HG03575 (cell line): ENCODE results near the gene KEL.
"Not testable (repeated sequence)": the region's sequence is repeated elsewhere in the genome, so short reads cannot be mapped to it uniquely, and the experiment has no call there.

Experiments used
- ATAC-seq: cut with Tn5 transposase; IDR thresholded peaks from one replicate; pipeline ENCODE4 v1.9.1; 2021; ENCODE audit not compliant: unreplicated experiment, insufficient number of reproducible peaks, low FRiP score; ENCODE audit errors: extremely low read depth

KEL gene

GRCh38 chr7:142961973-142962926, at the start of gene KEL:
KEL (minus strand) TSS chr7:142962363; CDS start chr7:142962206, 157 bp downstream.
- ATAC-seq, result no peak

GRCh38 chr7:143008007-143008901, 46.1 kb upstream of the KEL start:
- ATAC-seq, result no peak

GRCh38 chr7:143005632-143006260, 43.6 kb upstream of the KEL start:
- ATAC-seq, result no peak

GRCh38 chr7:143003393-143004051, 41.4 kb upstream of the KEL start:
- ATAC-seq, result no peak

- ATAC-seq, result no peak
These were observed 40.7 kb upstream of the KEL start for GRCh38 chr7:143002898-143003297.

GRCh38 chr7:143002106-143002505, 39.9 kb upstream of the KEL start:
- no peak for ATAC-seq

- ATAC-seq, result no peak
These were observed 38.5 kb upstream of the KEL start for GRCh38 chr7:143000648-143001047.

- ATAC-seq, result no peak
These were observed 37.6 kb upstream of the KEL start for GRCh38 chr7:142999793-143000192.

- ATAC-seq, result no peak
These were observed 36.8 kb upstream of the KEL start for GRCh38 chr7:142998966-142999365.

GRCh38 chr7:142997456-142997989, 35.4 kb upstream of the KEL start:
- no peak for ATAC-seq

- no peak for ATAC-seq
These were observed 30.3 kb upstream of the KEL start for GRCh38 chr7:142992427-142992826.

- no peak for ATAC-seq
These were observed 22.1 kb upstream of the KEL start for GRCh38 chr7:142984297-142984696.

GRCh38 chr7:142983825-142984224, 21.7 kb upstream of the KEL start:
- ATAC-seq, result no peak

GRCh38 chr7:142978402-142978801, 16.2 kb upstream of the KEL start:
- ATAC-seq, result not testable (repeated sequence)

- ATAC-seq, result no peak
These were observed 12.5 kb upstream of the KEL start for GRCh38 chr7:142974626-142975025.

GRCh38 chr7:142969183-142969582, 7.0 kb upstream of the KEL start:
- no peak for ATAC-seq

- no peak for ATAC-seq
These were observed 6.1 kb upstream of the KEL start for GRCh38 chr7:142968229-142968628.

- no peak for ATAC-seq
These were observed 2.5 kb upstream of the KEL start for GRCh38 chr7:142964502-142965246.
